GM12892 (cell line): ENCODE measurements around the gene GRIA1.

Experiments used
- POLR2A ChIP-seq: IDR thresholded peaks from 2 replicates; pipeline ENCODE4 v1.6.1; 2011; ENCODE audit warnings: low read depth, low read length, control low read depth
- POLR2AphosphoS5 ChIP-seq: IDR thresholded peaks from 2 replicates; pipeline ENCODE4 v1.6.1; 2011; ENCODE audit warnings: low read depth, low read length, control low read depth
- TAF1 ChIP-seq: IDR thresholded peaks from 2 replicates; pipeline ENCODE4 v1.6.1; 2011; ENCODE audit warnings: low read depth, mild to moderate bottlenecking, control low read depth, low read length, borderline replicate concordance

GRCh38 chr5:153515301-153515700 lies 24.8 kb downstream of the GRIA1 start:
- TF ChIP-seq POLR2A (no peak), TAF1 (no peak), POLR2AphosphoS5 (no peak)
